GM12872 (cell line): ENCODE data around the gene S100Z.

ENCODE experiments used
- TF ChIP-seq, protein P1 (sequence below): IDR thresholded peaks from 3 replicates; pipeline ENCODE4 v1.5.1; 2011; ENCODE audit warnings: low read depth, mild to moderate bottlenecking, low read length, moderate library complexity; ENCODE audit not compliant: insufficient read depth

The S100Z gene

DNA sequence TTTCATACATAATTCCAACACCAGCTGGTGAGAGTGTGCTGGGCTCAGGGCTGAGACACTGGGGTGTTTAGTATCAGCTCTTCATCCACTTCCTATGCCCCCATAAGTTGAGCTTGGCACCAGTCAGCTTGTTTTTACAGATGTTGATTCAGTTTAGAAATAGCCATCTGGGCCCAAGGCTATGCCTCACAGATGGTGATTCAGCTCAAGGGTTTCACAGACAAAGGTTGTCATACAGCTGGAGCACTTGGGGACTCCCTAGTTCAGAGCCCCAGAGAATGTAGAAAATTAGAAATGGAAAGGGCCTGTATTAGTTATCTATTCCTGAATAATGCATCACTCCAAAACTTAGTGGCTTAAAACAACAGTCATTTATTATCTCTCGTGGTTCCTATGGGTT is 92.8 kb downstream of the S100Z start:
- TF ChIP-seq, protein P1, sequence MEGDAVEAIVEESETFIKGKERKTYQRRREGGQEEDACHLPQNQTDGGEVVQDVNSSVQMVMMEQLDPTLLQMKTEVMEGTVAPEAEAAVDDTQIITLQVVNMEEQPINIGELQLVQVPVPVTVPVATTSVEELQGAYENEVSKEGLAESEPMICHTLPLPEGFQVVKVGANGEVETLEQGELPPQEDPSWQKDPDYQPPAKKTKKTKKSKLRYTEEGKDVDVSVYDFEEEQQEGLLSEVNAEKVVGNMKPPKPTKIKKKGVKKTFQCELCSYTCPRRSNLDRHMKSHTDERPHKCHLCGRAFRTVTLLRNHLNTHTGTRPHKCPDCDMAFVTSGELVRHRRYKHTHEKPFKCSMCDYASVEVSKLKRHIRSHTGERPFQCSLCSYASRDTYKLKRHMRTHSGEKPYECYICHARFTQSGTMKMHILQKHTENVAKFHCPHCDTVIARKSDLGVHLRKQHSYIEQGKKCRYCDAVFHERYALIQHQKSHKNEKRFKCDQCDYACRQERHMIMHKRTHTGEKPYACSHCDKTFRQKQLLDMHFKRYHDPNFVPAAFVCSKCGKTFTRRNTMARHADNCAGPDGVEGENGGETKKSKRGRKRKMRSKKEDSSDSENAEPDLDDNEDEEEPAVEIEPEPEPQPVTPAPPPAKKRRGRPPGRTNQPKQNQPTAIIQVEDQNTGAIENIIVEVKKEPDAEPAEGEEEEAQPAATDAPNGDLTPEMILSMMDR: no peak

DNA sequence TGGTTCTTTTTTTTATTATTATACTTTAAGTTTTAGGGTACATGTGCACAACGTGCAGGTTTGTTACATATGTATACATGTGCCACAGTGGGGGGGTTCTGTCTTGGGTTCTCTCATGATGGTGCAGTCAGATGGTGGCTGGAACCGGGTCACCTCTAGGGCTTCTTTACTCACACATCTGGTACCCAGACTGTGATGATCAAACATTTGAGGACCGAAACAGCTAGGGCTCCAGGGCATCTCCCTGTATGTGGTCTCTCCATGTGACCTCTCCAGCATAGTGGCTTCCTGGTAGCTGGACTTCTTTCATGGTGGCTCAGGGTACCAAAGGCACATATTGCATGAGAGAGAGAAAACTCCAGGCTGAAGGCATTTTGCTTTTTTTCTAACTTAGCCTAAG is 93.2 kb downstream of the S100Z start:
- TF ChIP-seq, protein P1: no peak

DNA sequence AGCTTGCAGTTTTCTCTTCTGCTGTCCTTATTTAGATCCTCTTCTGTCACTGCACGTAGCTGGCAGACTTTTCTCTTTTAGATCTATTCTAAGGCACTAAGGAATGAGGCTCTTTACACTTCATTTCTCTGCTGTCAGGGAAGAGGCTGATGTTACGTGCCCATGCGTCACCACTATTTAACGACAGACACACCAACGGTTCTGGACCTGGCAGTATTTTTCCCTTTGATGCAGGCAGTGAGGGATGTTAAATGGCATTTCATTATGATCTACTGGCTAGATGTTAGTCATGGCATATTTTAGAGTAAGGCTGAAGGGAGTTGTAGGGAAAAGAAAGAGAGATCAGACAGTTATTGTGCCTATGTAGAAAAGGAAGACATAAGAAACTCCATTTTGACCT is 94.8 kb downstream of the S100Z start:
- TF ChIP-seq, protein P1: no peak

DNA sequence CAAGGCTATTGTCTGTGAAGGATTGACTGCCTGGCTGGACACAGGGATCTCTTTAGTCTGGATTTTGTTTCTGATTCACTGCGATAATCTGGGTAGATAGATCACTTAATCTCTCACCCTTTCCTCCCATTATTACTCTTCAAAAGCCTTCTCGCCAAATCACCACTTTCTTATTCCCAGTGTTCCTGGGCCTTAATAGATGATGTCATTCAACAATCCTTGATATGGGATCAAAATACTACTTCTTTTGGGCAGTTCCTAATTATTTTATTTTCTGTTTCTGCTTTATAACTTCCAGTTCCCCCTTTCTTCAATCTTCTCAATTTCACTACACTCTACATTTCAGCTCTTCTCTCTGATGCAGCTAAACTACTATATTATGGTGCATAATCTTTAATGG is 96.3 kb downstream of the S100Z start:
- TF ChIP-seq, protein P1: no peak

DNA sequence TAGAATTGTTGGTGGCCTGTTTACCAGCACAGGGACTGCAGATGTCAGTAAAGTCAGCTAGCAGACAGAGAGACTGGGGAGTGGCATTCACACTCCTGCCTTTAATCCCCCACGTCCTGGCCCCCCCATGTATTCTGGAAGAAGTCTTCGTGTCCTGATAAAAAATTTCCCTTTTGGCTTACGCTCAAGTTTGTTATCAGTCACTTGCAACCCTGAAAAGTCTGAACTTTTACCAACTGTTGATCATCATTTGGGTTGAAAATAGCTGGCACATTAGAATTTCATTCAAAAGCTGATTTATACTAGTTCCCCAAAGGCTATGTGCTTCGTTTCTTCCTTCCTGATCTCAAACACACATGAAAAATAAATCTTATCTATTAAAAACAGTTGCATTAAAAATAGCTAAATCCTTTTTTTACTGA is 97.3 kb downstream of the S100Z start:
- TF ChIP-seq, protein P1: no peak

DNA sequence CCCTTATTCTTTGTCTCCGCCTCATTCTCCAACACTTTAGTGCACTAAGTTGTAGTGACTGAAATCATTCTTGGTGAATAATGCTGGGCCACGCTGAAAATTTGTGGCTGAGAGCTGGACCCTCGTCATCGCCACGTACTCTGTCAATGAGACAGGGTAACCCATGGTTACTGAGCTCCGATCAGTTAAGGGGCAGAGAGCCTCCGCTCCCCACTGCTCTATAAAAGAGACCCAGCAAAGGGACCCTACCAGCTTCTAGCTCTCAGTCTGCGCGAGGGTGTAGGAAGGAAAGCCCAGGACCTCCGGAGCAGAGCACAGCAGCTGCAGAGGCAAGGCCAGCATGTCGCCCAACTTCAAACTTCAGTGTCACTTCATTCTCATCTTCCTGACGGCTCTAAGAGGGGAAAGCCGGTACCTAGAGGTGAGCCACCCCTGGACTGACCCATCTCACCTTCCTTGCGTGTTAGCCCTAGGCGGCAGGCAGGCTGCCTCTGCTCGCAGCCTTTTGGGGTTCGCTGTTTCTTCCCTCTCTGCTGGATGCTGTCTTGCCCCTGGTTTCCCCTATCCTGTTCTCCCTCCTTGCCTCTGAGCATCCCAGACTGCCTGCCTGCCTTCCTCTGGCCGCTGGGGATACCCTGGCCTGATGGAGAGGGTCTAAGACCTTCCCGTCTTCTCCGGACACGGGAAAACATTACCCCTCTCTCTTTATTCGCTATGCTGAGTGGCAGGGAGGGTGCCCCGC is 103.2 kb downstream of the S100Z start, which contains the start of gene CRHBP:
CRHBP (plus strand) TSS at position 251 of the 742 bp plus-strand sequence; CDS start at position 341, 90 bp downstream.
- TF ChIP-seq, protein P1: no peak

DNA sequence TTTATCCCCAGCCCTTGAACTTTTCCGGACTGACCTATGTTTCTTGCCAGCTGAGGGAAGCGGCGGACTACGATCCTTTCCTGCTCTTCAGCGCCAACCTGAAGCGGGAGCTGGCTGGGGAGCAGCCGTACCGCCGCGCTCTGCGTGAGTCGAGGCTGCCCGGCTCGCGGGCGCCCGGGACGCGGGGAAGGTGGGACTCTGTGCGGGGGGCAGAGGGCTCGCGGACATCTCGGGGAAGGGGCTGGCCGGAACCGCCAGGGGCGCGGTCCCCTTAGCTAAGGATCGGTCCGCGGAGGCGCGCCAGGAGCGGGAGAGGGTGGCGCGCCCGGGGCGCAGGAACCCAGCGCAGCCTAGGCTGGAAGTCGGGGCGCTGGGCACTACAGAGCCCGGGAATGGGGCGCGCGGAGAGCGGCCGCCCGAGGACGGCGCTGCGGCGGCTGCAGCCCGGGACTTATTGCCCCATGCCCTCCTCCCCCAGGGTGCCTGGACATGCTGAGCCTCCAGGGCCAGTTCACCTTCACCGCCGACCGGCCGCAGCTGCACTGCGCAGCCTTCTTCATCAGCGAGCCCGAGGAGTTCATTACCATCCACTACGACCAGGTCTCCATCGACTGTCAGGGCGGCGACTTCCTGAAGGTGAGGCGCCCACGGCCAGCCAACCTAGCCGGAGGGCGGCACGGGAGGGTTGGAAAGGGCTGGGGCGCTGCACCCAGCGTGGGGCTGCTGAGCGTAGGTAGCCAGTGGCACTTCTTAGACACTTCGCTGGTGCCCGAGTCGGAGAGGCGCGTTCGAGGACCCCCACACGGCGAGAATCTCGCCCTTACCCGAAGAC is 104.0 kb downstream of the S100Z start:
- TF ChIP-seq, protein P1: no peak
